Activated CD4-positive, alpha-beta T cell treated with anti-CD3 and anti-CD28 coated beads for 24 hours (primary cell): ENCODE data around the gene M1AP.

ENCODE experiments used
- DNase-seq, 2 donors: peaks; one replicate each; pipeline ENCODE4 v3.0.0-alpha.2; 2020; ENCODE audit warnings: low read depth in 2 of 2

The M1AP gene

DNA sequence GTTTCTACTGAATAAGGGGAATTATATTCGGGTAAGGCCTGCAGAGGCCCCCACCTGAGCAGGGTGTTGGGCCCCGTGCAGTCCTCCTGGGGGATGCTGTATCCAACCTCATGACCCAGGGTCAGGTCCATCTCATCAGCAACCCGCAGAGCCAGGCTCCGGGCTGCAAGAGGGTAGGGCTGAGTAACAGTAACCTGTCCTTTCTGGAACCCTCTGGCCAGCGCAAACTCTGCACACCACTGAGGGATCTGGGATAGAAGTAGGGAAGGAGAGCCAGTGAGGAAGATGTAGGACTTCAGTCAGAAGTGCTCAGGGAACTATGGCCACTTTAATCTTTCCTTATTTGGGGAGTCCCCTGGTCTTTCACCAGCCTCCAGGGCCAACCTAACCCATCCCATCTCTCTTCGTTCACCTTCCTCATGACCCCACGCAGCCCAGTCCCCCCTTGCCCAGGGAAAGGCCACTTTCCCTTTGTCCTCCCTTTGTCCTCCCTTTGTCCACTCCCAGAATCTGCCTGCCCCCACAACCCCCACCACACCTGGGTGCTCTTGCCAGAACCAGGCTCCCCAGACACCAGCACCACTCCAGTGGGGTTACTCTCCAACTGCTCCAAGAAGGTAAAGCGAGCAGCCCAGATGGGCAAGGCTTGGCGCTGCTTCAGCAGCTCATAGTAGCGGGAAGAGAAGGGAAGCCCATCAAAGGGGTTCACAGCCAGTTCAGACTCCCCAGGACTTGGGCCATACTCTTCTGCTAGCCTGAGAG, 123.0 kb downstream of the M1AP start:
- DNase-seq: no peak

- no peak for DNase-seq
Observed at GRCh38 chr2:74524005-74524404, 124.1 kb downstream of the M1AP start.

DNA sequence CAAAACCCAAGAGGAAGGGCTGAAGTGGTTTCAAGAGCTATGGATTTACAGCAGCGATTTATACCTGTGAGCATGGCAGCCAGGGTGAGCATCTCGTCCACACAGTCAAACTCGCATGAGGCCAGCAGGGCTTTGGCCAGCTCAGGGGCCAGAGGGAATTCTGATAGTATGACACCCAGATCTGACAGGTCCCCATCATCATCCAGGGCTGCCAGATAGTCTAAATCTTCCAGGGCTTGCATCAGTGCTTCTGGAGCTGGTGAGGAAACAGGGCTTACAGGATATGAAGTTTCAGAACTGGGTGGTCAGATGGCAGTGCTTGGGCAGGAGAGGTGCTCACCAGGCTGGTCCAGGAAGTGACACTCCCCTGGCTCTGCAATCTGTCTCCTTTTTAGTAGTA, 125.6 kb downstream of the M1AP start:
- DNase-seq: no peak

- DNase-seq: no peak
Observed at GRCh38 chr2:74516650-74517049, 131.5 kb downstream of the M1AP start.

GRCh38 chr2:74515981-74516633, 132.0 kb downstream of the M1AP start:
- peak; percentile 70 for DNase-seq

DNA sequence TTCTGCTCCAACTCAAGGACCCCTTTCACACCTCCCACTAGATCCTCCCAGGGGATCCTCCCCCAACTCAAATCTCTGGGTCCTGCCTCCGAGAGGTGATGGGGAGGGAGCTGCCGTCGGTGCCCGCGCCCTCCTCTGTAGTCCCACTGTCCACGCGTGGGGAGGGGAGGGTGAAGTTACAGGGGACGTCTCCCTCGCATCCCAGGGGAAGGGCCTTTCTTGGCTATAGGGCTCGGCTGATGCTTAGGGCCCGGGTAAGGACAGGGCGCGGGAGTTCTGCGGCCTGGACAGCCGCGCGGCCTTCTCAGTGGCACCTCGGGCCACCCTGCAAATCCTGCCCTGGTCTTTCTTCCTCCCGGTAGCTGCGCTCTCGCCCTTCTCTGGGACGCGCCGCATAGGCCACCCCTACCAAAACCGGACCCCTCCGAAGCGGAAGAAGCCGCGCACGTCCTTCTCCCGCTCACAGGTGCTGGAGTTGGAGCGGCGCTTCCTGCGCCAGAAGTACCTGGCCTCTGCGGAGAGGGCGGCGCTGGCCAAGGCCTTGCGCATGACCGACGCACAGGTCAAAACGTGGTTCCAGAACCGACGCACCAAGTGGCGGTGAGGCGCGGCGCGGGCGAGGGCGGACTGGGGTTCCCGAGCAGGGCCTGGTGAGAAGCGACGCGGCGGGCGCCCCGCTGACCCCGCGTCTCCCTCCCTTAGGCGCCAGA, 132.7 kb downstream of the M1AP start:
- DNase-seq: no peak

GRCh38 chr2:74514368-74515270, 133.5 kb downstream of the M1AP start, which contains the start of gene TLX2:
TLX2 (plus strand) TSS chr2:74514450; CDS start chr2:74514807, 357 bp downstream.
- no peak for DNase-seq

- no peak for DNase-seq
Observed at GRCh38 chr2:74513605-74514367, 134.3 kb downstream of the M1AP start.

- DNase-seq: no peak
Observed at GRCh38 chr2:74512744-74513604, 135.2 kb downstream of the M1AP start.

GRCh38 chr2:74511104-74511989, 136.8 kb downstream of the M1AP start:
- DNase-seq: no peak

GRCh38 chr2:74510272-74510671, 137.9 kb downstream of the M1AP start:
- DNase-seq: no peak

GRCh38 chr2:74507926-74508520, 140.1 kb downstream of the M1AP start:
- no peak for DNase-seq
